Panc1 (cell line): Measurements from ENCODE around the gene AHSP. TPM values are rescaled to one million over a fixed set of nuclear protein-coding genes. Genes with fewer than 3 reads are reported as not detected.

Experiments
- ATAC-seq: fragments of 200-7000 bp; cut with Tn5 transposase; 2 replicates; pipeline ENCODE4 v1.9.1; 2020; ENCODE audit warnings: mild to moderate bottlenecking, moderate library complexity
- BruUV-seq: library from RNA; stranded (reverse); fragments of 400-500 nt; replicated peaks from 2 replicates; lab custom pipeline; 2021; lab: Mats Ljungman, UMichigan
- CTCF ChIA-PET: fragments of 300-600 bp; sonication (Branson Sonifier 250); formaldehyde crosslinking; loops from one replicate; lab custom pipeline; 2022; ENCODE audit warnings: antibody characterized with exemption; lab: Charles Lee
- POLR2A ChIA-PET: fragments of 300-600 bp; sonication (Branson Sonifier 250); formaldehyde crosslinking; loops from one replicate; lab custom pipeline; 2022; ENCODE audit warnings: antibody characterized with exemption; lab: Charles Lee
- DNase-seq: peaks from one replicate; pipeline ENCODE4 v3.0.0-alpha.2; 2010; ENCODE audit warnings: low read depth, low spot score
- H3K27ac ChIP-seq: 2 replicates; pipeline ENCODE4 v1.5.1; 2011; ENCODE audit warnings: mild to moderate bottlenecking, low read length, inconsistent platforms
- H3K27me3 ChIP-seq: fragments of 200-500 bp; sonication (Bioruptor generic); 2 replicates; pipeline ENCODE4 v1.6.0; 2014; ENCODE audit warnings: low read length, inconsistent platforms; ENCODE audit not compliant: control insufficient read depth, insufficient read depth
- H3K36me3 ChIP-seq: fragments of 200-500 bp; sonication (Bioruptor generic); 2 replicates; pipeline ENCODE4 v1.5.1; 2014; ENCODE audit warnings: inconsistent platforms, mild to moderate bottlenecking, low read length, moderate library complexity; ENCODE audit not compliant: control insufficient read depth, insufficient read depth
- H3K4me1 ChIP-seq: 2 replicates; pipeline ENCODE4 v1.5.1; 2011; ENCODE audit warnings: inconsistent platforms, mild to moderate bottlenecking, low read length, moderate library complexity; ENCODE audit not compliant: control insufficient read depth, insufficient read depth
- H3K4me3 ChIP-seq, 2 experiments: 2 replicates each; pipeline ENCODE4 v1.5.1; 2011 to 2012; ENCODE audit warnings: low read depth in 2 of 2, low read length in 2 of 2, mild to moderate bottlenecking in 2 of 2, inconsistent platforms in 1 of 2, moderate library complexity in 1 of 2
- H3K9me3 ChIP-seq: fragments of 200-500 bp; sonication (Bioruptor generic); 2 replicates; pipeline ENCODE4 v1.5.1; 2014; ENCODE audit warnings: low read depth, mild to moderate bottlenecking, inconsistent platforms, low read length, moderate library complexity; ENCODE audit not compliant: control insufficient read depth, insufficient read depth
- POLR2AphosphoS5 ChIP-seq: IDR thresholded peaks from 2 replicates; pipeline ENCODE4 v1.6.1; 2012; ENCODE audit warnings: mild to moderate bottlenecking, low read depth, low read length, moderate library complexity
- REST ChIP-seq, 2 experiments: IDR thresholded peaks; 2 replicates each; pipeline ENCODE4 v1.6.1; 2011 to 2012; ENCODE audit warnings: low read depth in 2 of 2, control low read depth in 1 of 2, low read length in 1 of 2, mild to moderate bottlenecking in 1 of 2, moderate library complexity in 1 of 2; ENCODE audit not compliant: insufficient read depth in 1 of 2
- SIN3A ChIP-seq: IDR thresholded peaks from 2 replicates; pipeline ENCODE4 v1.6.1; 2012; ENCODE audit warnings: low read depth, mild to moderate bottlenecking, low read length, moderate library complexity, borderline replicate concordance; ENCODE audit not compliant: insufficient read depth
- TCF7L2 ChIP-seq: IDR thresholded peaks from 2 replicates; pipeline ENCODE4 v1.6.1; 2011; ENCODE audit warnings: mild to moderate bottlenecking, low read depth, low read length, inconsistent platforms
- in situ Hi-C: cut with HindIII; loops from 2 replicates; pipeline ENCODE4 v1.10.0; 2016; ENCODE audit warnings: low sequenced_read_pairs, low pct_unique_long_range_greater_than_20kb
- intact Hi-C: fragments of 100-400 bp; cut with micrococcal nuclease; formaldehyde crosslinking; loops from one replicate; pipeline ENCODE4 v1.10.0; 2022; ENCODE audit not compliant: unreplicated experiment
- total RNA-seq: library from RNA; stranded (reverse); gene quantifications from one replicate; pipeline ENCODE4 v1.2.1, GENCODE V29; 2021; ENCODE audit not compliant: unreplicated experiment
- TF ChIP-seq, protein P1 (sequence below): fragments of 450-650 bp; IDR thresholded peaks from 2 replicates; pipeline ENCODE4 v1.5.1; 2017; ENCODE audit warnings: mild to moderate bottlenecking

The AHSP gene
- total RNA-seq, 1 experiment from 2014 or later = not detected

GRCh38 chr16:31542763-31543162 is 15.1 kb downstream of the AHSP start:
- Histone ChIP-seq H3K9me3 (no peaks in the 10 kb centered on the region), H3K36me3 (no peaks in the 10 kb centered on the region), H3K27ac (no peak overlapping the region), H3K27me3 (no peaks in the 10 kb centered on the region), H3K4me3 (no peak overlapping the region), H3K4me1 (no peaks in the 10 kb centered on the region)
- TF ChIP-seq POLR2AphosphoS5 = no peak
- TF ChIP-seq, protein P1, sequence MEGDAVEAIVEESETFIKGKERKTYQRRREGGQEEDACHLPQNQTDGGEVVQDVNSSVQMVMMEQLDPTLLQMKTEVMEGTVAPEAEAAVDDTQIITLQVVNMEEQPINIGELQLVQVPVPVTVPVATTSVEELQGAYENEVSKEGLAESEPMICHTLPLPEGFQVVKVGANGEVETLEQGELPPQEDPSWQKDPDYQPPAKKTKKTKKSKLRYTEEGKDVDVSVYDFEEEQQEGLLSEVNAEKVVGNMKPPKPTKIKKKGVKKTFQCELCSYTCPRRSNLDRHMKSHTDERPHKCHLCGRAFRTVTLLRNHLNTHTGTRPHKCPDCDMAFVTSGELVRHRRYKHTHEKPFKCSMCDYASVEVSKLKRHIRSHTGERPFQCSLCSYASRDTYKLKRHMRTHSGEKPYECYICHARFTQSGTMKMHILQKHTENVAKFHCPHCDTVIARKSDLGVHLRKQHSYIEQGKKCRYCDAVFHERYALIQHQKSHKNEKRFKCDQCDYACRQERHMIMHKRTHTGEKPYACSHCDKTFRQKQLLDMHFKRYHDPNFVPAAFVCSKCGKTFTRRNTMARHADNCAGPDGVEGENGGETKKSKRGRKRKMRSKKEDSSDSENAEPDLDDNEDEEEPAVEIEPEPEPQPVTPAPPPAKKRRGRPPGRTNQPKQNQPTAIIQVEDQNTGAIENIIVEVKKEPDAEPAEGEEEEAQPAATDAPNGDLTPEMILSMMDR = no peak
- TF ChIP-seq TCF7L2 = no peak
- no peak for TF ChIP-seq SIN3A
- TF ChIP-seq REST (IDR thresholded peaks at IDR 0.05; ENCODE audit: insufficient read depth in 1 of 2, low read depth in 2 of 2, low read length in 1 of 2) = no peak
- DNase-seq = no peak
- no TSS peak for BruUV-seq
- intact Hi-C loops (no loop called here), in situ Hi-C loops (no loop called here)
- ChIA-PET CTCF (no interaction called here), POLR2A (no interaction called here)
- ATAC-seq = no peak

DNA sequence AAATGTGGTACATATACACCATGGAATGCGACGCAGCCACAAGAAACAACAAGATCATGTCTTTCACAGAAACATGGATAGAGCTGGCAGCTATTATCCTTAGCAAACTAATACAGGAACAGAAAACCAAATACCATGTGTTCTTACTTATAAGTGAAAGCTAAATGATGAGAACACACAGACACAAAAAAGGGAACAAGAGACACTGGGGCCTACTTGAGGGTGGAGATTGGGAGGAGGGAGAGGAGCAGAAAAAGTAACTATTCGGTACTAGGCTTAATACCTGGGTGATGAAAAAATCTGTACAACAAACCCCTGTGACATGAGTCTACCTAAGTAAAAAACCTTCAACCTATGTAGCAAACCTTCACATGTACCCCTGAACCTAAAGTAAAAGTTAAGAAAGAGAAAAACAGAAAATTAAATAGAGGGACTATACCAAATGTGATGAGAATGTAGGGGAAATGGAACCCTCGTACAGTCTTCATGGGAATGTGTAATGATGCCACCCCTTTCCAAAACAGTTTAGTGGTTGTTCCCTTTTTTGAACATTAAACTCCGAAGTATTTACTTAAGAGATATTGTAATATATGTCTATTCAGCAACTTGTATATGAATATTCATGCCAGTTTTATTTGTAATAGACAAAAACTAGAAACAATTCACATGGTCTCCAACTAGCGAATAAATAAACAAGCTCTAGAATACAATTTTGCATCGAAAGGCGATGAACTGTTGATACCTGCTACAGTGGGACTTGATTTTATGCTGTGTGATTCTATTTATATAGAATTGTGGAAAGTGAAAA is 33.9 kb downstream of the AHSP start:
- no peak for ATAC-seq
- TF ChIP-seq REST (IDR thresholded peaks at IDR 0.05; ENCODE audit: insufficient read depth in 1 of 2, low read depth in 2 of 2, low read length in 1 of 2) (no peak), POLR2AphosphoS5 (no peak), SIN3A (no peak), TCF7L2 (no peak)
- TF ChIP-seq, protein P1 = no peak
- ChIA-PET POLR2A (no interaction called here), CTCF (no interaction called here)
- Histone ChIP-seq H3K4me3 (no peak overlapping the region), H3K27ac (no peak overlapping the region), H3K27me3 (no peaks in the 10 kb centered on the region), H3K36me3 (no peaks in the 10 kb centered on the region), H3K4me1 (no peaks in the 10 kb centered on the region), H3K9me3 (no peaks in the 10 kb centered on the region)
- no TSS peak for BruUV-seq
- intact Hi-C loops = loop anchor here (5.0 kb wide), 1 partner anchor 36 kb away; no protein-coding TSS in a partner anchor
- no peak for DNase-seq
- in situ Hi-C loops = no loop called here
